NCI-H187 treated with DMSO at 0.1 percent for 48 hours (cell line): ENCODE measurements around the gene TM9SF1.
"Not testable (repeated sequence)": the region's sequence is repeated elsewhere in the genome, so short reads cannot be mapped to it uniquely, and the experiment has no call there.

Experiments used
- DNase-seq: peaks from one replicate; lab custom pipeline; 2025; lab: John Stamatoyannopoulos, UW

The TM9SF1 gene

GRCh38 chr14:24226473-24226872, 31.2 kb upstream of the TM9SF1 start:
- no peak for DNase-seq

DNA sequence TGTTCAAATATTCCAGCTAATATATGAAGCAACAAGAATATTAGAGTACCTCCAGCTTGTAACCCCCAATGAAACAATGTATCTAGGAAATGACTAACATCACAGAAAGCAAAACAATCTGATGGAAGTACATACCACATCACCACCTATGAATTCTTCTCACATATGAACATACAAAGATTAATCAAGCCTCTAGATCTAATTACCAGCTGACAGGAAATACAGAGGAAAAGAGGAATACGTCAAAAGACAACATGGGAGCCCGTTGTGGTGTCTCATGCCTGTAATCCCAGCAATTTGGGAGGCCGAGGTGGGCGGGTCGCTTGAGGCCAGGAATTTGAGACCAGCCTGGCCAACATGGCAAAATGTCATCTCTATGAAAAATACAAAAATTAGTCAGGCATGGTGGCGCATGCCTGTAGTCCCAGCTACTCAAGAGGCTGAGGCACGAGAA, 29.4 kb upstream of the TM9SF1 start:
- no peak for DNase-seq

DNA sequence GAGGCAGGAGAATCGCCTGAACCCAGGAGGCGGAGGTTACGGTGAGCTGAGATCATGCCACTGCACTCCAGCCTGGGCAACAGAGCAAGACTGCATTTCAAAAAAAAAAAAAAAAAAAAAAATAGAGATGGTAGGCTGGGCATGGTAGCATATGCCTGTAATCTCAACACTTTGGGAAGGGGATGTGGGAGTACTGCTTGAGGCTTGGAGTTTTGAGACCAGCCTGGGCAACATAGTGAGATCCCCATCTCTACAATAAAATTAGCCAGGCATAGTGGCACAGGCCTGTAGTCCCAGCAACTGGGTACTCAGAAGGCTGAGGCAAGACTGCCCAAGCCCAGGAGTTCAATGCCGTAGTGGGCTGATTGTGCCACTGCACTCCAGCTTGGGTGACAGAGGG, 27.7 kb upstream of the TM9SF1 start:
- not testable (repeated sequence) for DNase-seq

DNA sequence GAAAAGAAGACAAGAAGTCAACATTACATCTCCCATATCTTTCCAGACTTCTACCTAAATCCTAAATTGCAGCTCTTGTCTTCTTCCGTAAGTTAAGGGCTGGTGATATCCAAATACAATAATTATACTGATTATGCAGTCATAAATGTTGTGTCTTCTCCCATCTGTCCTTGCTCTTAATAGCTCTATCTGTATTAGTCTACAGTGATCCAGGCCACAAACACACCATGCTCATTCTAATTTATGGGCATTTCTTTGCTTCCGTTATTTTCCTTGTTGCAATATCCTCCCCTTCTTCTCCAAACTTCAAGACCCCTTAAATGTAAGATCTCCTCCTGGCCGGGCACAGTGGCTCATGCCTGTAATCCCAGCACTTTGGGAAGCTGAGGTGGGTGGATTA, 24.3 kb upstream of the TM9SF1 start:
- no peak for DNase-seq

DNA sequence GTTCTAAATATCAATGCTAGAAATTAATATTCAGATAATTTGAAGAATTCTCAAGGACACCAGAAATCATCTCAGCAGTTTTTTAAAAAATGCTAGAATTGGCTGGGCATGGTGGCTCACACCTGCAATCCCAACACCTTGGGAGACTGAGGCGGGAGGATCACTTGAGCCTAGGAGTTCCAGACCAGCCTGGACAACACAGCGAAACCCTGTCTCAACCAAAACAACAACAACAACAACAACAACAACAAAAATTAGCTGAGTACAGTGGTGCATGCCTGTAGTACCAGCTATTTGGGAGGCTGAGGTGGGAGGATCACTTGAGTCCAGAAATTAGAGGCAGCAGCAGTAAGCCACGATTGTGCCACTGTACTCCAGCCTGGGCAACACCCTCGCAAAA, 23.8 kb upstream of the TM9SF1 start:
- DNase-seq, result no peak

DNA sequence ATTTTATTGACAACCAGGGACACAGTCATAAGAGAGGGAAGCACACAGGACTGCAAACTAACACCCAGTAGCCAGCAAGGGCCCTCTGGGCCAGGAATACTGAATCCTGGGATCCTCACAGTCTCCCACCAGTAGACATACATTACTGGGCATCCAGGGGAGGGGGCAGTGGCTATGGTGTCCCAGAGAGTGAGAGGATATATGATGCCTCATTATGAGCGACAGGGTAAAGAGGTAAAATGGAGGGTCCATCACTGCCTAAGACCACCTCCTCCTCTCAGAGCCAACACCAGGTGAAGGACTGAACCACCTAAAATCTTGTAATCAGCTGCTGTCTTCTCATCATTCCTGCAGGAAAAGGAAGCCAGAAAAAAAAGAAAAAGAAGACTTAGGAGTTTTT, 21.6 kb upstream of the TM9SF1 start:
- DNase-seq, result not testable (repeated sequence)

GRCh38 chr14:24216345-24216699, 21.1 kb upstream of the TM9SF1 start:
- DNase-seq, result no peak

- peak; percentile 51 for DNase-seq
Observed at GRCh38 chr14:24215495-24216344, 20.5 kb upstream of the TM9SF1 start, which contains the start of gene MDP1. Gene MDP1 (minus strand): TSS chr14:24216066. CDS start chr14:24215955, 111 bp downstream.

DNA sequence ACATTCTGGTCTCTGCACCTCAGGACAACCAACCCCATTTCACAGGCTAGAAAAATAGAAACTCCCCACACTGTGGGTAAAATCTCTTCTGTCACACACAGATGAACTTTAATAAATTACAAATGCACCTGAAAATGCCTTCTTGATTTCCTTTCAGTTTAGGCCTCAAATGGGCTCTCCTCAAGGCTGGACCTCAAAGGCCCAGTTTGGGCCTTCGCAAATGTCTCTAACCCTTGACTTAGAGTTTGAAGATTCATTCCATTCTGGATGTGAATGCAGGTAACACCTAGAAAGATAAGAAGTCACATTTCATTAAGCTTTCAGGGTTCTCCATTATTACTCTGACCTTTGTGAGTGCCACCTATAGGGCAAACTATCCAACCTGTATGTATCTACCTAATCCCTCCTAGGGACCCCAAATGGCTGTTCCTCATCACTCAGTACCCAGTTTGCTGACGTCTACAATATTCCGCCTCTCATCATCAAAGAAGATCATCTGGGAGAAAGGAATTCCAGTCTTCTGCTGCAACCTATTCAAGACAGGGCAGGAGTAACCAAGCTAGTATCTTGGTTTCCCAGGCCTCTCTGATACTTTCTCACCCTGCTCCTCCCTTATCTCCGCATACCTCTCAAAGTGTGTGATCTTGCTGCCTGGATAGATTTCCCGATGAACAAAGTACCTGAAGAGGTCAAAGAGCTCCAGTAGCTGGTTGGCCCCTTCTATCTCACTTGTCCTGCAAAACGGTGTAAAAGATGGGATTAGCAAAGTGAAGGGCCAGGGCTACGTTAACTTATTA, 18.8 kb upstream of the TM9SF1 start:
- DNase-seq, result no peak

DNA sequence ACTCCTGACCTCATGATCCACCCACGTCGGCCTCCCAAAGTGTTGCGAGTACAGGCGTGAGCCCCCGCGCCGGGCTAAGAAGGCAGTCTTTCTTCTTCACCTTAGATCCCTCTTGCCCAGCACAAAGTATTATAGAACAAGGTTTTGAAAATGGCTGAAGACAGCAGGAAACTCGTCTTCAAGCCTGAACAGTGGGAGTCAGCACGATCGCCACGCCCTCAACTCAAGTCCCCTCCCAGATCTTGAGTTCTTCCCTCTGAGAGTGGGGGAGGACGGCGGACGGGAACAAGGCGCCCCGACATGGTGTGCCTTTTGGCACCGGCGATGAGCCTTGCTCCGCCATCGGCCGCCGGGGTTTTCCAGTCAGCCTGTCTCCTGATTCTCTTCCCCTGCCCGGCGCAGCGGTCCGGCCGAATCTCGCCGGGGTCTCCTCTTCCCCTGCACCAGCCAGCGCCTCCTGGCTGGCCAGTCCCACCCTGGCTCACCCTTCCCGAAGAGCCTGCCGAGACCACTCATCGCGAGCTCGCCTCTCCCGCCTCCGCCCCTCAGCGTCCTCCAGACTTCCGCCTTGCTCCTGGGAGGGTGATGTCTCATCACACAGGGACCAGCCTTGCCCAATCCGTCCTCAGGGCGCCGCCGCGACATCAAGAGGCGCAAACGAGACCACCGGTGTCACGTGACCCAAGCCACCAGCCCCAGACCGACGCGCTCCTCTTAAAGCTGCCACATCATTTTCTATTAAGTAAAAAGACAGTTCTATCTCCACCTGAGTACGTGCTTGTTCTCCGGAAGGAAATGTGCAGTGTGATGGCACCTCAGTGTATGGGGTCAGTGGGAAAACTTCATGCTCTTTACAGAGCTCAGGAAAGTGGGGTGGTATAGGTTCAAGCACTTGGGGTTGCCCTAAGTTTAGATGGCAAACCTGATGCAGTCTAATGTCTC, 18.0 kb upstream of the TM9SF1 start, which contains the start of gene CHMP4A:
Gene CHMP4A (minus strand): TSS at position 565 of the 942 bp plus-strand sequence. CDS start 49 bp downstream, at position 516.
- peak; percentile 85 for DNase-seq

DNA sequence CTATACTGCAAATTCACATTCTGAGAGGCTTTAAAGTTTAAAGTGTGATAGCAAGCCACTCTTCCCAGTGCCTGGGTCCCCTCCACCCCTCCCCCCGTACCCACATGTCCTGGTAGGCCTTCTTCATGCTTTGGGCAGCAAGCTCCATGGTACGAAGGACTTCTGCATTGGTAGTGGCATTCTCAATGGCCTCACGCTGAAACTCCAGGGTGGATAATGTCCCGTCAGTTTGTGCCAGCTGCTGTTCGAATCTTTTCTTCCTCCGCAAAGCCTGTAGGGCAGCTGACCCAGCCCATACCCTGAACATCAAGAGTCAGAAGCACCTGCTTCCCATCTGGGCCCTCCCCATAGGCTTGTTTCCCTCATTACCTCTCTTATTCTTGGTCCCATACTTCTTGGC, 16.1 kb upstream of the TM9SF1 start:
- DNase-seq, result no peak

DNA sequence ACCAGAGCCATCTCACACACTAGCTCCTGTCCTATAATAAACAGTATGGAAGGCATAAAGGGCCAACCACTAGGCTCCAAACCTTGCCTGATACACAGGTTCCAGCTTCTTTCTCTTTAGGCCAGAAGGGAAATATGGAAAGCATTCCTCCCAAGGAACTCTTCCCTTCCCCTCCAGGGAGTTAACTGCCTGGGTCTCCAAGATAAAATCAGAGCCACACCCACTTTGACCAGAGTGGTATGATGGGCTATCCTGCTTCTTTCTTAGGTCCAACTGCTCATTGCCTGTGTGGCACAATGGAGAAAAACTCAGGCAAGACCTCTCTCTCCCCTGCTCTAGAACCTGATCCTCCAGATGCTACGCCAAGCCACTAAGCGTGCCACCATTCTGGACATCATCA, 12.4 kb upstream of the TM9SF1 start:
- DNase-seq, result no peak

DNA sequence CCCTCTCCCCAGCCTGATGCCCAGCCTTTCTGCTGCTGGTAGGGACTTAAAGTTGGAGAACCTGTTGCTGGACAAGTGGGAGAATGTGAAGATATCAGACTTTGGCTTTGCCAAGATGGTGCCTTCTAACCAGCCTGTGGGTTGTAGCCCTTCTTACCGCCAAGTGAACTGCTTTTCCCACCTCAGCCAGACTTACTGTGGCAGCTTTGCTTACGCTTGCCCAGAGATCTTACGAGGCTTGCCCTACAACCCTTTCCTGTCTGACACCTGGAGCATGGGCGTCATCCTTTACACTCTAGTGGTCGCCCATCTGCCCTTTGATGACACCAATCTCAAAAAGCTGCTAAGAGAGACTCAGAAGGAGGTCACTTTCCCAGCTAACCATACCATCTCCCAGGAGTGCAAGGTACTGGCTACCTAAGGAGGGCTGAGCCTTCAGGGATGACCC, 11.9 kb upstream of the TM9SF1 start:
- no peak for DNase-seq

- no peak for DNase-seq
Observed at GRCh38 chr14:24206260-24207103, 11.2 kb upstream of the TM9SF1 start.

- no peak for DNase-seq
Observed at GRCh38 chr14:24204163-24205146, 9.2 kb upstream of the TM9SF1 start.

GRCh38 chr14:24203249-24203886, 8.1 kb upstream of the TM9SF1 start:
- not testable (repeated sequence) for DNase-seq

DNA sequence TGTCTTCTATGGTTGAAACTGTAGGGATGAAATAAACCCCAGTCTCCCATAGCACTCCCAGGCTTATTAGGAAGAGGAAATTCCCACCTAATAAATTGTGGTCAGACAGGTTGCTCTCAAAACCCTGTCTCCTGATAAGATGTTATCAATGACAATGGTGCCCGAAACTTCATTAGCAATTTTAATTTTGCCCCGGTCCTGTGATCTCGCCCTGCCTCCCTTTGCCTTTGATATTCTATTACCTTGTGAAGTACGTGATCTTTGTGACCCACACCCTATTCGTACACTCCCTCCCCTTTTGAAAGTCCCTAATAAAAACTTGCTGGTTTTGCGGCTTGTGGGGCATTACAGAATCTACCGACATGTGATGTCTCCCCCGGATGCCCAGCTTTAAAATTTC, 7.3 kb upstream of the TM9SF1 start:
- DNase-seq, result not testable (repeated sequence)

DNA sequence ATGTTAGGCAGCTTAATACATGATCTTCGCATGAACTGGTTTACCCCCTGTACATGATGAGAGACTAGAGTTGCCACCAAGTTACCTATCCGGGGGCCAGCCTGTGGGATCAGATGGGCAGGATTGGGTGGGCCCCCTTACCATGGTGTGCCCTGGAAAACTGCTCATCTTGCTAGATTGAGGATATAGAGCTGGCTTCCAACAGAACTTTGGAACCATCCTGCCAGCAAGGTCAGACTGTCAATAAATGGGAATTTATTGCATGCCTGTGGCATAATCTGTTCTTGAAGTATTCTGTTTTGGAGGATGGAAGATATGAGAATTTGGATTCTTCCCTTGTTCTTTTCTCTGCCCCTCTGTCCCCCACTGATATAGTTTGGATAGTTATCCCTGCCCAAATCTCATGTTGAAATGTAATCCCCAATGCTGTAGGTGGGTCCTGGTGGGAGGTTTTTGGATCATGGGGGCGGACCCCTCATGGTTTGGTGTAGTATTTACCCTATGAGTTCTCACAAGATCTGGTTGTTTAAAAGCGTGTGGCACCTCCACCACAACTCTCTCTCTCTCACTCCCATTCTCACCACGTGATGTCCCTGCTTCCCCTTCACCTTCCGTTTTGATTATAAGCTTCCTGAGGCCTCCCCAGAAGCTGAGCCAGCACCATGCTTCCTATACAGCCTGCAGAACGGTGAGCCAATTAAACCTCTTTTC, 3.7 kb upstream of the TM9SF1 start:
- no peak for DNase-seq
